ENCODE measurements around the gene WASF3. TPM values are rescaled to one million over a fixed set of nuclear protein-coding genes. Genes with fewer than 3 reads are reported as not detected.
"Not testable (repeated sequence)": the region's sequence is repeated elsewhere in the genome, so short reads cannot be mapped to it uniquely, and the experiment has no call there.

WASF3 gene
- total RNA-seq, 1 experiment from 2014 or later: 30.3 TPM

GRCh38 chr13:26616126-26616525, 58.6 kb downstream of the WASF3 start:
- no peak for DNase-seq
- no peak overlapping the region for H3K4me3 ChIP-seq
- H3K4me1 ChIP-seq: peaks cover 7% of the 10 kb centered on the region; the same call in 1 of the 2 replicates
- no peaks in the 10 kb centered on the region for H3K9me3 ChIP-seq (replicated peaks)
- no peaks in the 10 kb centered on the region for H3K27me3 ChIP-seq
- peaks cover 5% of the 10 kb centered on the region; the same call in 1 of the 2 replicates for H3K36me3 ChIP-seq
- no peak overlapping the region for H3K27ac ChIP-seq

- Histone ChIP-seq H3K27ac (no peak overlapping the region), H3K4me3 (no peak overlapping the region), H3K9me3 (replicated peaks) (no peaks in the 10 kb centered on the region), H3K36me3 (peaks cover 5% of the 10 kb centered on the region; the same call in 1 of the 2 replicates), H3K27me3 (no peaks in the 10 kb centered on the region), H3K4me1 (peaks cover 17% of the 10 kb centered on the region)
- DNase-seq: no peak
Measured at GRCh38 chr13:26618726-26619125, 61.2 kb downstream of the WASF3 start.

GRCh38 chr13:26619358-26619757, 61.9 kb downstream of the WASF3 start:
- no peak for DNase-seq
- no peak overlapping the region for H3K27ac ChIP-seq

GRCh38 chr13:26621731-26622401, 64.4 kb downstream of the WASF3 start:
- Histone ChIP-seq H3K36me3 (peaks cover 9% of the 10 kb centered on the region; the same call in 1 of the 2 replicates), H3K27ac (no peak overlapping the region), H3K9me3 (replicated peaks) (peaks cover 10% of the 10 kb centered on the region; the same call in 1 of the 2 replicates), H3K27me3 (no peaks in the 10 kb centered on the region), H3K4me1 (peaks cover 17% of the 10 kb centered on the region), H3K4me3 (no peak overlapping the region)
- no peak for DNase-seq

More at GRCh38 chr13:26619358-26619757, 61.9 kb downstream of the WASF3 start:
- Histone ChIP-seq H3K27me3 (no peaks in the 10 kb centered on the region), H3K4me3 (no peak overlapping the region), H3K9me3 (replicated peaks) (0 out of 2 replicates have a peak, but pooled peaks cover 5% of the 10 kb centered on the region), H3K36me3 (peaks cover 5% of the 10 kb centered on the region; the same call in 1 of the 2 replicates), H3K4me1 (peaks cover 17% of the 10 kb centered on the region)

GRCh38 chr13:26623125-26623524, 65.6 kb downstream of the WASF3 start:
- H3K4me3 ChIP-seq: no peak overlapping the region
- DNase-seq: peak; percentile 67 to 85

GRCh38 chr13:26624572-26624971, 67.1 kb downstream of the WASF3 start:
- no peak overlapping the region for H3K27ac ChIP-seq
- peaks cover 10% of the 10 kb centered on the region; the same call in 1 of the 2 replicates for H3K9me3 ChIP-seq (replicated peaks)
- H3K36me3 ChIP-seq: peaks cover 5% of the 10 kb centered on the region; the same call in 1 of the 2 replicates
- peaks cover 10% of the 10 kb centered on the region for H3K4me1 ChIP-seq
- no peaks in the 10 kb centered on the region for H3K27me3 ChIP-seq
- no peak overlapping the region for H3K4me3 ChIP-seq
- no peak for DNase-seq

More at GRCh38 chr13:26623125-26623524, 65.6 kb downstream of the WASF3 start:
- H3K4me1 ChIP-seq: peaks cover 17% of the 10 kb centered on the region
- no peak overlapping the region for H3K27ac ChIP-seq
- peaks cover 3% of the 10 kb centered on the region; the same call in 1 of the 2 replicates for H3K36me3 ChIP-seq
- no peaks in the 10 kb centered on the region for H3K27me3 ChIP-seq
- H3K9me3 ChIP-seq (replicated peaks): peaks cover 10% of the 10 kb centered on the region; the same call in 1 of the 2 replicates

GRCh38 chr13:26626271-26626670, 68.8 kb downstream of the WASF3 start:
- Histone ChIP-seq H3K36me3 (peaks cover 5% of the 10 kb centered on the region; the same call in 1 of the 2 replicates), H3K27ac (no peak overlapping the region), H3K4me1 (peaks cover 10% of the 10 kb centered on the region), H3K9me3 (replicated peaks) (peaks cover 10% of the 10 kb centered on the region), H3K27me3 (no peaks in the 10 kb centered on the region), H3K4me3 (no peak overlapping the region)
- no peak for DNase-seq

GRCh38 chr13:26628706-26629105, 71.2 kb downstream of the WASF3 start:
- peaks cover 5% of the 10 kb centered on the region; the same call in 1 of the 2 replicates for H3K36me3 ChIP-seq
- H3K27me3 ChIP-seq: no peaks in the 10 kb centered on the region
- DNase-seq: peak in 1 of 2 experiments; percentile 12
- no peak overlapping the region for H3K27ac ChIP-seq
- H3K4me3 ChIP-seq: no peak overlapping the region
- H3K9me3 ChIP-seq (replicated peaks): peaks cover 22% of the 10 kb centered on the region
- H3K4me1 ChIP-seq: no peaks in the 10 kb centered on the region

GRCh38 chr13:26629260-26629825, 71.9 kb downstream of the WASF3 start:
- Histone ChIP-seq H3K4me1 (no peaks in the 10 kb centered on the region), H3K36me3 (peaks cover 5% of the 10 kb centered on the region; the same call in 1 of the 2 replicates), H3K4me3 (no peak overlapping the region), H3K9me3 (replicated peaks) (peaks cover 17% of the 10 kb centered on the region), H3K27me3 (no peaks in the 10 kb centered on the region), H3K27ac (no peak overlapping the region)
- peak in 1 of 2 experiments; percentile 18 for DNase-seq

GRCh38 chr13:26635634-26636033, 78.2 kb downstream of the WASF3 start:
- H3K4me3 ChIP-seq, DNase-seq, H3K36me3 ChIP-seq, H3K27me3 ChIP-seq, H3K4me1 ChIP-seq, H3K27ac ChIP-seq: not testable (repeated sequence)
- H3K9me3 ChIP-seq (replicated peaks): peaks cover 15% of the 10 kb centered on the region

- not testable (repeated sequence) for DNase-seq, H3K4me1 ChIP-seq
- peaks cover 15% of the 10 kb centered on the region for H3K9me3 ChIP-seq (replicated peaks)
Measured at GRCh38 chr13:26636073-26636472, 78.6 kb downstream of the WASF3 start.

GRCh38 chr13:26646603-26647002, 89.1 kb downstream of the WASF3 start:
- Histone ChIP-seq H3K27me3 (no peaks in the 10 kb centered on the region), H3K9me3 (replicated peaks) (peaks cover 12% of the 10 kb centered on the region; the same call in 1 of the 2 replicates), H3K4me1 (no peaks in the 10 kb centered on the region; the same call in 1 of the 2 replicates), H3K27ac (no peak overlapping the region), H3K4me3 (no peak overlapping the region), H3K36me3 (0 out of 2 replicates have a peak, but pooled peaks cover 7% of the 10 kb centered on the region)
- DNase-seq: no peak

More at GRCh38 chr13:26636073-26636472, 78.6 kb downstream of the WASF3 start:
- not testable (repeated sequence) for H3K27ac ChIP-seq, H3K27me3 ChIP-seq, H3K36me3 ChIP-seq, H3K4me3 ChIP-seq

GRCh38 chr13:26651234-26651633, 93.8 kb downstream of the WASF3 start:
- Histone ChIP-seq H3K9me3 (replicated peaks) (peaks cover 8% of the 10 kb centered on the region; the same call in 1 of the 2 replicates), H3K4me1 (no peaks in the 10 kb centered on the region), H3K27me3 (no peaks in the 10 kb centered on the region), H3K4me3 (no peak overlapping the region), H3K36me3 (0 out of 2 replicates have a peak, but pooled peaks cover 4% of the 10 kb centered on the region), H3K27ac (no peak overlapping the region)
- no peak for DNase-seq

GRCh38 chr13:26653310-26653709, 95.8 kb downstream of the WASF3 start:
- no peaks in the 10 kb centered on the region for H3K36me3 ChIP-seq
- DNase-seq: no peak
- H3K9me3 ChIP-seq (replicated peaks): peaks cover 8% of the 10 kb centered on the region; the same call in 1 of the 2 replicates
- H3K4me3 ChIP-seq: no peak overlapping the region
- H3K4me1 ChIP-seq: no peaks in the 10 kb centered on the region
- H3K27me3 ChIP-seq: no peaks in the 10 kb centered on the region
- no peak overlapping the region for H3K27ac ChIP-seq

- H3K4me1 ChIP-seq: no peaks in the 10 kb centered on the region
- H3K27me3 ChIP-seq: no peaks in the 10 kb centered on the region
- DNase-seq: no peak
- H3K36me3 ChIP-seq: no peaks in the 10 kb centered on the region
- peaks cover 8% of the 10 kb centered on the region; the same call in 1 of the 2 replicates for H3K9me3 ChIP-seq (replicated peaks)
- H3K27ac ChIP-seq: no peak overlapping the region
- H3K4me3 ChIP-seq: no peak overlapping the region
Measured at GRCh38 chr13:26653842-26654241, 96.4 kb downstream of the WASF3 start.
